ENCODE data around the gene USP6NL.
A peak's percentile ranks its signal among the peaks of the same experiment; 100 is the strongest.

The USP6NL gene

GRCh38 chr10:11594589-11595394 lies 16.7 kb downstream of the USP6NL start:
- peaks cover 4% of the 10 kb centered on the region for H3K4me1 ChIP-seq (ENCODE audit: control insufficient read depth, low read depth, low read length)
- H3K79me2 ChIP-seq (ENCODE audit: control insufficient read depth, insufficient read depth, low read length) = peaks cover 21% of the 10 kb centered on the region
- no peak overlapping the region for H3K9ac ChIP-seq (ENCODE audit: low read length)
- H3K4me2 ChIP-seq (ENCODE audit: low read length) = no peak overlapping the region
- H3K56ac ChIP-seq (ENCODE audit: low read length) = no peak overlapping the region
- no peak overlapping the region for H3K27ac ChIP-seq (ENCODE audit: low read depth, low read length)
- H3K4ac ChIP-seq (ENCODE audit: low read depth, low read length) = no peak overlapping the region
- no peak overlapping the region for H3K23ac ChIP-seq (ENCODE audit: low read length)
- no peak overlapping the region for H3K4me3 ChIP-seq (ENCODE audit: low read length)
- WGBS (ENCODE audit: extremely low coverage, insufficient coverage, low lambda C conversion rate) = no CpG with 5 or more reads among the region's 6 CpGs
- peaks cover 11% of the 10 kb centered on the region for H3K79me1 ChIP-seq (ENCODE audit: low read length)
- no peak overlapping the region for H4K8ac ChIP-seq (ENCODE audit: low read depth, low read length)
- H4K5ac ChIP-seq (ENCODE audit: low read length) = no peak overlapping the region
- peak overlapping the region; percentile 41 for H3K18ac ChIP-seq (ENCODE audit: low read length)
- no peak overlapping the region for H2BK120ac ChIP-seq (ENCODE audit: low read depth, low read length)
- no peaks in the 10 kb centered on the region for H3K27me3 ChIP-seq (ENCODE audit: insufficient read depth, low read length, poor library complexity)
- no peaks in the 10 kb centered on the region for H3K36me3 ChIP-seq (ENCODE audit: control insufficient read depth, insufficient read depth, low read length)
- H2BK5ac ChIP-seq (ENCODE audit: low read length) = no peak overlapping the region
- DNase-seq = peak; percentile 47
- no peak overlapping the region for H2BK15ac ChIP-seq (replicated peaks; ENCODE audit: low read depth)
- no peak overlapping the region for H2AK5ac ChIP-seq (ENCODE audit: low read length)

- H3K27ac ChIP-seq (ENCODE audit: low read depth, low read length) = no peak overlapping the region
- no peak overlapping the region for H4K5ac ChIP-seq (ENCODE audit: low read length)
- H3K4me2 ChIP-seq (ENCODE audit: low read length) = no peak overlapping the region
- H3K36me3 ChIP-seq (ENCODE audit: control insufficient read depth, insufficient read depth, low read length) = no peaks in the 10 kb centered on the region
- WGBS (ENCODE audit: extremely low coverage, insufficient coverage, low lambda C conversion rate) = no CpG with 5 or more reads among the region's 7 CpGs
- no peak overlapping the region for H3K23ac ChIP-seq (ENCODE audit: low read length)
- H3K56ac ChIP-seq (ENCODE audit: low read length) = no peak overlapping the region
- H2BK120ac ChIP-seq (ENCODE audit: low read depth, low read length) = no peak overlapping the region
- no peak overlapping the region for H3K4ac ChIP-seq (ENCODE audit: low read depth, low read length)
- H3K18ac ChIP-seq (ENCODE audit: low read length) = no peak overlapping the region
- no peak for DNase-seq
- H3K79me2 ChIP-seq (ENCODE audit: control insufficient read depth, insufficient read depth, low read length) = peaks cover 18% of the 10 kb centered on the region
- H3K27me3 ChIP-seq (ENCODE audit: insufficient read depth, low read length, poor library complexity) = no peaks in the 10 kb centered on the region
- no peak overlapping the region for H3K4me3 ChIP-seq (ENCODE audit: low read length)
- H3K79me1 ChIP-seq (ENCODE audit: low read length) = peaks cover 11% of the 10 kb centered on the region
- no peak overlapping the region for H2BK5ac ChIP-seq (ENCODE audit: low read length)
- no peak overlapping the region for H4K8ac ChIP-seq (ENCODE audit: low read depth, low read length)
- no peak overlapping the region for H3K9ac ChIP-seq (ENCODE audit: low read length)
- H3K4me1 ChIP-seq (ENCODE audit: control insufficient read depth, low read depth, low read length) = peaks cover 4% of the 10 kb centered on the region
- no peak overlapping the region for H2AK5ac ChIP-seq (ENCODE audit: low read length)
- no peak overlapping the region for H2BK15ac ChIP-seq (replicated peaks; ENCODE audit: low read depth)
These were observed 17.8 kb downstream of the USP6NL start for GRCh38 chr10:11593612-11594011.

GRCh38 chr10:11589738-11590137 lies 21.7 kb downstream of the USP6NL start:
- Histone ChIP-seq H3K56ac (ENCODE audit: low read length) (no peak overlapping the region), H3K4ac (ENCODE audit: low read depth, low read length) (no peak overlapping the region), H3K36me3 (ENCODE audit: control insufficient read depth, insufficient read depth, low read length) (no peaks in the 10 kb centered on the region), H2BK5ac (ENCODE audit: low read length) (no peak overlapping the region), H2BK15ac (replicated peaks; ENCODE audit: low read depth) (no peak overlapping the region), H3K4me3 (ENCODE audit: low read length) (no peak overlapping the region), H3K4me1 (ENCODE audit: control insufficient read depth, low read depth, low read length) (peaks cover 3% of the 10 kb centered on the region), H3K4me2 (ENCODE audit: low read length) (no peak overlapping the region), H2BK120ac (ENCODE audit: low read depth, low read length) (no peak overlapping the region), H3K27me3 (ENCODE audit: insufficient read depth, low read length, poor library complexity) (no peaks in the 10 kb centered on the region), H4K8ac (ENCODE audit: low read depth, low read length) (no peak overlapping the region), H2AK5ac (ENCODE audit: low read length) (no peak overlapping the region), H3K79me2 (ENCODE audit: control insufficient read depth, insufficient read depth, low read length) (peaks cover 15% of the 10 kb centered on the region), H3K9ac (ENCODE audit: low read length) (no peak overlapping the region), H3K27ac (ENCODE audit: low read depth, low read length) (no peak overlapping the region), H4K5ac (ENCODE audit: low read length) (no peak overlapping the region), H3K79me1 (ENCODE audit: low read length) (peaks cover 2% of the 10 kb centered on the region), H3K23ac (ENCODE audit: low read length) (no peak overlapping the region), H3K18ac (ENCODE audit: low read length) (no peak overlapping the region)
- WGBS (ENCODE audit: extremely low coverage, insufficient coverage, low lambda C conversion rate) = 100% methylated on average over 1 of the region's 4 CpGs
- no peak for DNase-seq

GRCh38 chr10:11588873-11589574 lies 22.4 kb downstream of the USP6NL start:
- Histone ChIP-seq H3K23ac (ENCODE audit: low read length) (no peak overlapping the region), H3K27ac (ENCODE audit: low read depth, low read length) (no peak overlapping the region), H3K4me1 (ENCODE audit: control insufficient read depth, low read depth, low read length) (peaks cover 3% of the 10 kb centered on the region), H2BK15ac (replicated peaks; ENCODE audit: low read depth) (no peak overlapping the region), H3K4me2 (ENCODE audit: low read length) (no peak overlapping the region), H3K79me1 (ENCODE audit: low read length) (peaks cover 2% of the 10 kb centered on the region), H2AK5ac (ENCODE audit: low read length) (no peak overlapping the region), H3K79me2 (ENCODE audit: control insufficient read depth, insufficient read depth, low read length) (peaks cover 17% of the 10 kb centered on the region), H3K9ac (ENCODE audit: low read length) (no peak overlapping the region), H3K27me3 (ENCODE audit: insufficient read depth, low read length, poor library complexity) (no peaks in the 10 kb centered on the region), H3K4me3 (ENCODE audit: low read length) (no peak overlapping the region), H3K4ac (ENCODE audit: low read depth, low read length) (no peak overlapping the region), H4K8ac (ENCODE audit: low read depth, low read length) (no peak overlapping the region), H3K18ac (ENCODE audit: low read length) (no peak overlapping the region), H2BK120ac (ENCODE audit: low read depth, low read length) (no peak overlapping the region), H4K5ac (ENCODE audit: low read length) (no peak overlapping the region), H3K56ac (ENCODE audit: low read length) (no peak overlapping the region), H3K36me3 (ENCODE audit: control insufficient read depth, insufficient read depth, low read length) (no peaks in the 10 kb centered on the region), H2BK5ac (ENCODE audit: low read length) (no peak overlapping the region)
- no CpG with 5 or more reads among the region's 3 CpGs for WGBS (ENCODE audit: extremely low coverage, insufficient coverage, low lambda C conversion rate)
- no peak for DNase-seq

- no peak overlapping the region for H3K9ac ChIP-seq (ENCODE audit: low read length)
- WGBS (ENCODE audit: extremely low coverage, insufficient coverage, low lambda C conversion rate) = no CpG with 5 or more reads among the region's 4 CpGs
- H2BK15ac ChIP-seq (replicated peaks; ENCODE audit: low read depth) = no peak overlapping the region
- no peak overlapping the region for H4K5ac ChIP-seq (ENCODE audit: low read length)
- H3K4me1 ChIP-seq (ENCODE audit: control insufficient read depth, low read depth, low read length) = peaks cover 3% of the 10 kb centered on the region
- H3K4me3 ChIP-seq (ENCODE audit: low read length) = no peak overlapping the region
- H2BK120ac ChIP-seq (ENCODE audit: low read depth, low read length) = no peak overlapping the region
- no peaks in the 10 kb centered on the region for H3K27me3 ChIP-seq (ENCODE audit: insufficient read depth, low read length, poor library complexity)
- H3K79me1 ChIP-seq (ENCODE audit: low read length) = no peaks in the 10 kb centered on the region
- no peak overlapping the region for H3K4ac ChIP-seq (ENCODE audit: low read depth, low read length)
- H2BK5ac ChIP-seq (ENCODE audit: low read length) = no peak overlapping the region
- no peaks in the 10 kb centered on the region for H3K36me3 ChIP-seq (ENCODE audit: control insufficient read depth, insufficient read depth, low read length)
- no peak overlapping the region for H3K27ac ChIP-seq (ENCODE audit: low read depth, low read length)
- H3K4me2 ChIP-seq (ENCODE audit: low read length) = no peak overlapping the region
- no peak overlapping the region for H2AK5ac ChIP-seq (ENCODE audit: low read length)
- H3K23ac ChIP-seq (ENCODE audit: low read length) = no peak overlapping the region
- H3K79me2 ChIP-seq (ENCODE audit: control insufficient read depth, insufficient read depth, low read length) = peaks cover 18% of the 10 kb centered on the region
- H3K56ac ChIP-seq (ENCODE audit: low read length) = no peak overlapping the region
- no peak overlapping the region for H4K8ac ChIP-seq (ENCODE audit: low read depth, low read length)
- H3K18ac ChIP-seq (ENCODE audit: low read length) = no peak overlapping the region
- DNase-seq = peak; percentile 62
These were observed 23.7 kb downstream of the USP6NL start for GRCh38 chr10:11587722-11588259.
